HEK293 (cell line): ENCODE results near the gene TSPAN1.

Experiments used
- CTCF ChIA-PET: fragments of 350-600 bp; formaldehyde crosslinking; extraction: SDS; loops from one replicate; lab custom pipeline; 2021; ENCODE audit warnings: antibody characterized with exemption; lab: Yijun Ruan, JAX
- POLR2A ChIA-PET: fragments of 300-600 bp; formaldehyde crosslinking; extraction: SDS; loops from one replicate; lab custom pipeline; 2020; ENCODE audit warnings: antibody characterized with exemption, inconsistent platforms; lab: Yijun Ruan, JAX
- H3K27ac ChIP-seq: fragments of 200-500 bp; sonication (Bioruptor generic); 2 replicates; pipeline ENCODE4 v1.5.1; 2014; ENCODE audit warnings: low read depth, low read length, control low read depth, inconsistent platforms; ENCODE audit errors: extremely low read depth
- H3K36me3 ChIP-seq, 2 experiments: fragments of 200-500 bp in 1 of 2; sonication (Bioruptor generic) in 1 of 2; 1 replicate in 1 of 2; 2 replicates in 1 of 2; pipeline ENCODE4 v1.5.1; 2014 to 2017; ENCODE audit warnings: inconsistent platforms in 2 of 2, low read length in 2 of 2; ENCODE audit not compliant: control insufficient read depth in 2 of 2, insufficient read depth in 1 of 2
- H3K4me1 ChIP-seq: fragments of 200-500 bp; sonication (Bioruptor generic); 2 replicates; pipeline ENCODE4 v1.5.1; 2014; ENCODE audit warnings: mild to moderate bottlenecking, low read length, inconsistent platforms; ENCODE audit not compliant: control insufficient read depth, insufficient read depth
- H3K4me3 ChIP-seq: 2 replicates; pipeline ENCODE4 v1.5.1; 2011; ENCODE audit warnings: low read depth, mild to moderate bottlenecking, control low read depth, low read length, moderate library complexity
- H3K9me3 ChIP-seq: fragments of 200-500 bp; sonication (Bioruptor generic); 2 replicates; pipeline ENCODE4 v1.5.1; 2014; ENCODE audit warnings: low read depth, low read length, inconsistent platforms; ENCODE audit not compliant: control insufficient read depth, insufficient read depth
- BCL11B ChIP-seq: fragments of 450-650 bp; formaldehyde crosslinking; IDR thresholded peaks from 2 replicates; pipeline ENCODE4 v1.5.1; 2016; ENCODE audit warnings: low read depth, missing biosample characterization, missing genetic modification characterization
- BCL6B ChIP-seq: fragments of 450-650 bp; formaldehyde crosslinking; IDR thresholded peaks from 2 replicates; pipeline ENCODE4 v1.5.1; 2017; ENCODE audit warnings: missing biosample characterization, missing genetic modification characterization
- FEZF1 ChIP-seq: fragments of 450-650 bp; formaldehyde crosslinking; IDR thresholded peaks from 2 replicates; pipeline ENCODE4 v1.5.1; 2016; ENCODE audit warnings: missing biosample characterization, missing genetic modification characterization
- GFI1B ChIP-seq: fragments of 450-650 bp; formaldehyde crosslinking; IDR thresholded peaks from 2 replicates; pipeline ENCODE4 v1.5.1; 2016; ENCODE audit warnings: missing biosample characterization, missing genetic modification characterization
- HOXC10 ChIP-seq: sonication (generic); formaldehyde crosslinking; IDR thresholded peaks from 2 replicates; pipeline ENCODE4 v1.8.1; 2023; ENCODE audit warnings: mild to moderate bottlenecking, missing genetic modification reagents
- KLF9 ChIP-seq: fragments of 450-650 bp; formaldehyde crosslinking; IDR thresholded peaks from 2 replicates; pipeline ENCODE4 v1.5.1; 2016; ENCODE audit warnings: missing biosample characterization, missing genetic modification characterization, low read depth
- PRDM10 ChIP-seq: fragments of 450-650 bp; formaldehyde crosslinking; IDR thresholded peaks from 2 replicates; pipeline ENCODE4 v1.5.1; 2016; ENCODE audit warnings: missing biosample characterization, missing genetic modification characterization
- REST ChIP-seq: fragments of 450-650 bp; formaldehyde crosslinking; IDR thresholded peaks from 2 replicates; pipeline ENCODE4 v1.5.1; 2016; ENCODE audit warnings: missing biosample characterization, missing genetic modification characterization
- SCRT1 ChIP-seq: fragments of 450-650 bp; formaldehyde crosslinking; IDR thresholded peaks from 2 replicates; pipeline ENCODE4 v1.5.1; 2016; ENCODE audit warnings: missing biosample characterization, missing genetic modification characterization, borderline replicate concordance
- SP3 ChIP-seq: fragments of 450-650 bp; formaldehyde crosslinking; IDR thresholded peaks from 2 replicates; pipeline ENCODE4 v1.5.1; 2016; ENCODE audit warnings: missing biosample characterization, missing genetic modification characterization
- YY1 ChIP-seq: fragments of 450-650 bp; formaldehyde crosslinking; IDR thresholded peaks from 2 replicates; pipeline ENCODE4 v1.5.1; 2018; ENCODE audit warnings: missing biosample characterization, missing genetic modification characterization
- ZBTB26 ChIP-seq: fragments of 450-650 bp; formaldehyde crosslinking; optimal IDR thresholded peaks from 2 replicates; pipeline ENCODE3; 2016; ENCODE audit warnings: missing biosample characterization, mild to moderate bottlenecking, missing genetic modification characterization
- ZNF121 ChIP-seq: fragments of 450-650 bp; formaldehyde crosslinking; IDR thresholded peaks from 2 replicates; pipeline ENCODE4 v1.5.1; 2016; ENCODE audit warnings: missing biosample characterization, missing genetic modification characterization
- ZNF138 ChIP-seq: fragments of 450-650 bp; formaldehyde crosslinking; IDR thresholded peaks from 2 replicates; pipeline ENCODE4 v1.5.1; 2016; ENCODE audit warnings: missing biosample characterization, missing genetic modification characterization, borderline replicate concordance
- ZNF155 ChIP-seq: fragments of 450-650 bp; formaldehyde crosslinking; IDR thresholded peaks from 2 replicates; pipeline ENCODE4 v1.5.1; 2016; ENCODE audit warnings: missing biosample characterization, missing genetic modification characterization
- ZNF157 ChIP-seq: fragments of 450-650 bp; formaldehyde crosslinking; IDR thresholded peaks from 2 replicates; pipeline ENCODE4 v1.5.1; 2016; ENCODE audit warnings: missing biosample characterization, missing genetic modification characterization
- ZNF274 ChIP-seq, 2 experiments: fragments of 200-500 bp in 1 of 2; fragments of 450-650 bp in 1 of 2; sonication (Bioruptor generic) in 1 of 2; formaldehyde crosslinking in 1 of 2; IDR thresholded peaks; 2 replicates each; pipeline versions ENCODE4 v1.5.1 to v1.6.1; 2014 to 2016; ENCODE audit warnings: borderline replicate concordance in 1 of 2, inconsistent platforms in 1 of 2, low read length in 1 of 2, missing biosample characterization in 1 of 2, missing genetic modification characterization in 1 of 2
- ZNF677 ChIP-seq: fragments of 450-650 bp; IDR thresholded peaks from 2 replicates; pipeline ENCODE4 v1.5.0; 2018; ENCODE audit warnings: missing biosample characterization, mild to moderate bottlenecking, missing genetic modification characterization, moderate library complexity
- ZSCAN4 ChIP-seq: fragments of 450-650 bp; formaldehyde crosslinking; IDR thresholded peaks from 2 replicates; pipeline ENCODE4 v1.5.1; 2017; ENCODE audit warnings: missing biosample characterization, missing genetic modification characterization

TSPAN1 gene

GRCh38 chr1:46171351-46171750, 3.5 kb upstream of the TSPAN1 start (continued):
- TF ChIP-seq ZBTB26 (tag by site-specific recombination) (no peak), ZNF157 (tag by site-specific recombination) (no peak)

- Histone ChIP-seq H3K27ac (no peak overlapping the region), H3K4me1 (no peaks in the 10 kb centered on the region; the same call in 1 of the 2 replicates)
Observed at GRCh38 chr1:46171871-46172270, 3.0 kb upstream of the TSPAN1 start.

More at GRCh38 chr1:46171871-46172270, 3.0 kb upstream of the TSPAN1 start:
- TF ChIP-seq ZNF677 (tag by site-specific recombination) = no peak
- no peak for TF ChIP-seq SCRT1 (tag by site-specific recombination)
- no peak for TF ChIP-seq FEZF1
- TF ChIP-seq HOXC10 (CRISPR knock-in tag) = no peak
- TF ChIP-seq ZNF155 = no peak
- TF ChIP-seq ZNF121 (tag by site-specific recombination) = no peak
- no peak for TF ChIP-seq YY1
- no peak for TF ChIP-seq BCL11B (tag by site-specific recombination)
- no peak for TF ChIP-seq GFI1B (tag by site-specific recombination)
- TF ChIP-seq ZNF274 (IDR thresholded peaks at IDR 0.05; ENCODE audit: low read length) = no peak
- no peak for TF ChIP-seq ZNF274 (tag by site-specific recombination; IDR thresholded peaks at IDR 0.05; ENCODE audit: borderline replicate concordance)
- TF ChIP-seq REST (tag by site-specific recombination) = no peak
- no peak for TF ChIP-seq ZNF138 (tag by site-specific recombination)
- TF ChIP-seq BCL6B (tag by site-specific recombination) = no peak
- no peak for TF ChIP-seq SP3 (tag by site-specific recombination)
- TF ChIP-seq PRDM10 (tag by site-specific recombination) = no peak
- TF ChIP-seq KLF9 = no peak
- TF ChIP-seq ZSCAN4 (tag by site-specific recombination) = no peak
- CTCF ChIA-PET = interaction anchor here (0.6 to 1.9 kb wide), 4 partner anchors 10 to 48 kb away, joined by 3 to 12 read pairs (median 4); partner anchors contain the start of gene PIK3R3
- Histone ChIP-seq H3K4me3 (no peak overlapping the region), H3K36me3 (no peaks in the 10 kb centered on the region), H3K9me3 (no peaks in the 10 kb centered on the region)
- POLR2A ChIA-PET = interaction anchor here (1.0 kb wide), 1 partner anchor 40 kb away, joined by 3 read pairs; the partner anchor contains the start of gene PIK3R3
